ENCODE data around the gene SLC5A12.
A peak's percentile ranks its signal among the peaks of the same experiment; 100 is the strongest.

SLC5A12 gene

GRCh38 chr11:26717771-26718170 is 4.1 kb downstream of the SLC5A12 start:
- no peak for DNase-seq

GRCh38 chr11:26715133-26715532 is 6.7 kb downstream of the SLC5A12 start:
- no peak for DNase-seq

- DNase-seq: no peak
These were observed 9.4 kb downstream of the SLC5A12 start for GRCh38 chr11:26712497-26712896.

- no peak for DNase-seq
These were observed 11.4 kb downstream of the SLC5A12 start for GRCh38 chr11:26710489-26710888.

- DNase-seq: no peak
These were observed 13.0 kb downstream of the SLC5A12 start for GRCh38 chr11:26708736-26709456.

- no peak for DNase-seq
These were observed 15.7 kb downstream of the SLC5A12 start for GRCh38 chr11:26706181-26706580.

- DNase-seq: no peak
These were observed 17.6 kb downstream of the SLC5A12 start for GRCh38 chr11:26704249-26704648.

- DNase-seq: no peak
These were observed 18.3 kb downstream of the SLC5A12 start for GRCh38 chr11:26703411-26704191.

GRCh38 chr11:26702406-26702805 is 19.5 kb downstream of the SLC5A12 start:
- no peak for DNase-seq

GRCh38 chr11:26700574-26701235 is 21.2 kb downstream of the SLC5A12 start:
- no peak for DNase-seq

GRCh38 chr11:26698224-26698623 is 23.6 kb downstream of the SLC5A12 start:
- DNase-seq: no peak

- DNase-seq: no peak
These were observed 25.5 kb downstream of the SLC5A12 start for GRCh38 chr11:26696330-26696729.

- no peak for DNase-seq
These were observed 33.2 kb downstream of the SLC5A12 start for GRCh38 chr11:26688701-26689100.

GRCh38 chr11:26687351-26687750 is 34.5 kb downstream of the SLC5A12 start:
- no peak for DNase-seq

GRCh38 chr11:26677566-26677965 is 44.3 kb downstream of the SLC5A12 start:
- no peak for DNase-seq

- DNase-seq: no peak
These were observed 45.2 kb downstream of the SLC5A12 start for GRCh38 chr11:26676641-26677040.

GRCh38 chr11:26675233-26675928 is 46.5 kb downstream of the SLC5A12 start:
- DNase-seq: no peak

- DNase-seq: no peak
These were observed 55.9 kb downstream of the SLC5A12 start for GRCh38 chr11:26665946-26666345.

GRCh38 chr11:26665036-26665435 is 56.8 kb downstream of the SLC5A12 start:
- DNase-seq: no peak

GRCh38 chr11:26662916-26663315 is 58.9 kb downstream of the SLC5A12 start:
- DNase-seq: no peak

- DNase-seq: no peak
These were observed 66.6 kb downstream of the SLC5A12 start for GRCh38 chr11:26655287-26655686.

GRCh38 chr11:26651916-26652315 is 69.9 kb downstream of the SLC5A12 start:
- DNase-seq: no peak

GRCh38 chr11:26649884-26650283 is 72.0 kb downstream of the SLC5A12 start:
- DNase-seq: peak; percentile 74 to 77
